AG04450 (cell line): ENCODE results near the gene TINAG. TPM values are rescaled to one million over a fixed set of nuclear protein-coding genes. Genes with fewer than 3 reads are reported as not detected.

Experiments
- CTCF ChIA-PET: fragments of 300-600, 350-600 bp; formaldehyde crosslinking; extraction: SDS; loops from one replicate; lab custom pipeline; 2022; ENCODE audit warnings: antibody characterized with exemption, inconsistent platforms; lab: Charles Lee
- POLR2A ChIA-PET: fragments of 350-600 bp; formaldehyde crosslinking; extraction: SDS; loops from one replicate; lab custom pipeline; 2021; ENCODE audit warnings: antibody characterized with exemption, inconsistent platforms; lab: Yijun Ruan, JAX
- DNase-seq: peaks from one replicate; pipeline ENCODE4 v3.0.0-alpha.2; 2011; ENCODE audit warnings: low read depth, low spot score
- H3K27ac ChIP-seq: one replicate; pipeline ENCODE4 v1.5.1; 2012; ENCODE audit warnings: low read depth, low read length, control low read depth
- H3K27me3 ChIP-seq: one replicate; pipeline ENCODE4 v1.6.0; 2012; ENCODE audit warnings: low read length; ENCODE audit not compliant: control insufficient read depth, insufficient read depth
- H3K4me3 ChIP-seq: 2 replicates; pipeline ENCODE4 v1.5.1; 2011; ENCODE audit warnings: mild to moderate bottlenecking, low read depth, low read length, control low read depth
- H3K9me3 ChIP-seq: 2 replicates; pipeline ENCODE4 v1.5.1; 2012; ENCODE audit warnings: low read length; ENCODE audit not compliant: control insufficient read depth, insufficient read depth
- CTCF ChIP-seq: IDR thresholded peaks from 2 replicates; pipeline ENCODE4 v1.5.1; 2011; ENCODE audit warnings: low read depth, low read length, control low read depth, inconsistent platforms
- polyA plus RNA-seq: library from polyadenylated mRNA; depleted of rRNA; stranded (reverse); fragments of >200 nt; gene quantifications from 2 replicates; pipeline ENCODE4 v1.2.3, GENCODE V29; 2011

TINAG gene
- polyA plus RNA-seq, 1 experiment = not detected

DNA sequence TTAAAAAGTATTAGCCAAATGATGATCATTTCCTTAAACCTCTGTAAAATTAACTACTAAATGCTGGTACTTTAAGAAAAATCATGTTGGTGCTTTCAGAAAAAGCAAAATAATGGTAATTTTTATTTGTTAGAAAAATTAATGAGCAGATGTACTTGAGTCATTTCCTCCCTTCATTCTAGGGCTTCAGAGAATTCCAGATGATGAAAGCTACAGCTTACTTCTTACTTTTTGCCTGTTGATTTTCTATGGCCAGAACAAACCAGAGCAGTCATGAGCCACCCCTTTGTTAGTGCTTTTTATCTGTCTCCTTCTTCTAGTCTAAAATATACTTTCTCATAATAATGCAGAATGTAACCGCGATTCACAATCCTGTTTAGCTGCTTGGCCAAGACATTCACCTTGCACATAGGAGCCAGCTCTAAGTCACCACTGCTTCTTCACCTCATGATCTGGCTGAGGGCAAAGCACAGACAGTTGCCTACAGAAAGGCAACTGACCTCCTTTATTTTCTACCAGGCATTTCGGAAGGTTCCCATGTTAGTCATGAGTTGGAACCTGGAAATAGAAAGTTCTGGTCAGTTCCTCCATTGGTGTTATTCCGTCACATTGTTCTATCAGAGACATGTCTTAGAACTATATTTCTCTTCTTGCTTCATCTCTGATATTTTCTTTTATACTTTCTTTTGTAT lies 43.5 kb upstream of the TINAG start:
- DNase-seq = no peak
- CTCF ChIA-PET = interaction anchor here (1.3 to 4.9 kb wide), 4 partner anchors 8 to 278 kb away, joined by 3 to 41 read pairs (median 4); no protein-coding TSS in a partner anchor
- H3K27ac ChIP-seq = no peak overlapping the region
- H3K4me3 ChIP-seq = no peak overlapping the region
- no peaks in the 10 kb centered on the region for H3K27me3 ChIP-seq
- no peaks in the 10 kb centered on the region for H3K9me3 ChIP-seq
- no peak for TF ChIP-seq CTCF
- POLR2A ChIA-PET = no interaction called here

GRCh38 chr6:54266400-54266923 lies 41.8 kb upstream of the TINAG start:
- ChIA-PET CTCF (interaction anchor here (1.4 to 4.9 kb wide), 3 partner anchors 10 to 279 kb away, joined by 8 to 41 read pairs (median 11); no protein-coding TSS in a partner anchor), POLR2A (no interaction called here)
- Histone ChIP-seq H3K27ac (no peak overlapping the region), H3K4me3 (no peak overlapping the region), H3K9me3 (no peaks in the 10 kb centered on the region), H3K27me3 (no peaks in the 10 kb centered on the region)
- no peak for DNase-seq
- no peak for TF ChIP-seq CTCF

- no peaks in the 10 kb centered on the region for H3K27me3 ChIP-seq
- CTCF ChIA-PET = interaction anchor here (0.6 to 4.9 kb wide), 8 partner anchors 11 to 283 kb away, joined by 3 to 41 read pairs (median 5); no protein-coding TSS in a partner anchor
- DNase-seq = no peak
- H3K4me3 ChIP-seq = no peak overlapping the region
- POLR2A ChIA-PET = no interaction called here
- H3K27ac ChIP-seq = no peak overlapping the region
- TF ChIP-seq CTCF = peak; percentile 60
- H3K9me3 ChIP-seq = no peaks in the 10 kb centered on the region
Measured at GRCh38 chr6:54267798-54268197, 40.4 kb upstream of the TINAG start.

DNA sequence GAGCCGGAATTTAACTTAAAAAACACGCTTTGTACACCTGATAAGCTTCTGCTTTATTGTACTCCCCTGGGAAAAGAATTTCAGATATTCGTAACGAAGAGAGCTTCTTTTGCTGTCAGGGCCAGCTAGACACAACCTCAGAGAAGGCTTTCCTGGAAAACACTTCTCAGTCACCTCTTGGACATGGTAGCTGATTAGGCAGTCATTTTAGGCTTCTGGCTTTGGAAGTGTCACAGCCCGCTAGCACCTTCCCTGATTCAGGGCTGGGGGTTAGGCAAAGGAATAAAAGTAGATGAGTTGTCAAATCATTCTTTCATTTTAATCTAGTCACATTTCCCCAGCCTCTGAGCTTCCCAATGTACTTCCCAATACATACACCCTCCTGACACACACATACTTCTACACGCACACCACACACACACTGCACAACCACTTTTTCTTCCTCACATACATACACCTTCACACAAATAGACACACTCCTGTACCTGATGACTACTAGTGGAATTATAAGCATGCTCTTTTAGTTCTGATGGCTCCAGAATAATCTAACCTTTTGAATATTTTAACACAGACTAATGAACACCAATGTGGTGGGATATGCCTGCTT lies 34.9 kb upstream of the TINAG start:
- no peaks in the 10 kb centered on the region for H3K27me3 ChIP-seq
- no peaks in the 10 kb centered on the region for H3K9me3 ChIP-seq
- no peak overlapping the region for H3K4me3 ChIP-seq
- no peak for TF ChIP-seq CTCF
- DNase-seq = no peak
- CTCF ChIA-PET = interaction anchor here (1.3 to 2.2 kb wide), 2 partner anchors 29 to 287 kb away, joined by 3 to 4 read pairs; no protein-coding TSS in a partner anchor
- POLR2A ChIA-PET = no interaction called here
- H3K27ac ChIP-seq = no peak overlapping the region

- POLR2A ChIA-PET = no interaction called here
- Histone ChIP-seq H3K27me3 (no peaks in the 10 kb centered on the region), H3K4me3 (no peak overlapping the region), H3K9me3 (no peaks in the 10 kb centered on the region), H3K27ac (no peak overlapping the region)
- no peak for TF ChIP-seq CTCF
- no peak for DNase-seq
- CTCF ChIA-PET = interaction anchor here (1.3 kb wide), 1 partner anchor 30 kb away, joined by 3 read pairs; no protein-coding TSS in a partner anchor
Measured at GRCh38 chr6:54274383-54274782, 33.9 kb upstream of the TINAG start.
